Upper lobe of right lung (tissue), 1 donor: ENCODE measurements around the gene CALCOCO2. TPM values are rescaled to one million over a fixed set of nuclear protein-coding genes. Genes with fewer than 3 reads are reported as not detected.

ENCODE experiments used
- ATAC-seq: fragments of 200-7000 bp; cut with Tn5 transposase; one replicate; pipeline ENCODE4 v1.9.1; 2020; ENCODE audit warnings: mild to moderate bottlenecking, moderate library complexity
- DNase-seq: peaks from one replicate; pipeline ENCODE4 v3.0.0-alpha.2; 2020
- H3K27ac ChIP-seq: fragments of 200-600 bp; one replicate; pipeline ENCODE4 v1.8.0; 2022
- H3K27me3 ChIP-seq: fragments of 200-600 bp; one replicate; pipeline ENCODE4 v1.8.0; 2022; ENCODE audit warnings: mild to moderate bottlenecking
- H3K36me3 ChIP-seq: fragments of 200-600 bp; one replicate; pipeline ENCODE4 v1.8.0; 2022
- H3K4me1 ChIP-seq: fragments of 200-600 bp; one replicate; pipeline ENCODE4 v1.8.0; 2022
- H3K4me3 ChIP-seq: fragments of 200-600 bp; one replicate; pipeline ENCODE4 v1.8.0; 2022; ENCODE audit warnings: mild to moderate bottlenecking
- H3K9me3 ChIP-seq: fragments of 200-600 bp; one replicate; pipeline ENCODE4 v1.8.0; 2022
- intact Hi-C: fragments of 100-400 bp; cut with DNase I; formaldehyde crosslinking; loops from one replicate; pipeline ENCODE4 v1.11.0; 2022
- total RNA-seq: library from RNA; stranded (reverse); fragmentation: NEBNext Ultra II Directional; extraction: Animal tissue kit (Norgen Biotek cat#: 25700); gene quantifications from one replicate; pipeline ENCODE4 v1.2.1, GENCODE V29; 2021
- TF ChIP-seq, protein P1 (sequence below): fragments of 200-600 bp; IDR thresholded peaks from one replicate; pipeline ENCODE4 v1.8.0; 2022; ENCODE audit warnings: antibody characterized with exemption
- donor health status: DM: no; HTN: yes; CAD: no; lungs with severe emphysema.

Gene CALCOCO2
- total RNA-seq, 1 donor from 2014 or later: 181 TPM

DNA sequence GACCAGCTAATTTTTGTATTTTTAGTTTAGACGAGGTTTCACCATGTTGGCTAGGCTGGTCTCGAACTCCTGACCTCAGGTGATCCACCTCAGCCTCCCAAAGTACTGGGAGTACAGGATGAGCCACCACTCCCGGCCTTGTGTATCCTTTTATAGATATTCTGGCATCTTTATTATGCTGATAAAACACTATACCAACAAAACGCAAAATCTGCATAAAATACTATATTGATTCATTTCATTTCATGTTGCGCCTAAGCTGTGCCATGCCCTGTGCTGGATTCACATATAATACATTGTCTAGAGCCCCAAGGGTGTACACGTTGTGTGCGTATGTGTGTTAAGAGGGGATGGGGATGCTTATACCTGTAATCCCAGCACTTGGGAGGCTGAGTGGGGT lies 73.6 kb downstream of the CALCOCO2 start:
- Histone ChIP-seq H3K4me1 (peaks cover 3% of the 10 kb centered on the region), H3K27ac (no peak overlapping the region), H3K4me3 (no peak overlapping the region), H3K36me3 (no peaks in the 10 kb centered on the region), H3K27me3 (no peaks in the 10 kb centered on the region), H3K9me3 (no peaks in the 10 kb centered on the region)
- intact Hi-C loops: no loop called here
- TF ChIP-seq, protein P1, sequence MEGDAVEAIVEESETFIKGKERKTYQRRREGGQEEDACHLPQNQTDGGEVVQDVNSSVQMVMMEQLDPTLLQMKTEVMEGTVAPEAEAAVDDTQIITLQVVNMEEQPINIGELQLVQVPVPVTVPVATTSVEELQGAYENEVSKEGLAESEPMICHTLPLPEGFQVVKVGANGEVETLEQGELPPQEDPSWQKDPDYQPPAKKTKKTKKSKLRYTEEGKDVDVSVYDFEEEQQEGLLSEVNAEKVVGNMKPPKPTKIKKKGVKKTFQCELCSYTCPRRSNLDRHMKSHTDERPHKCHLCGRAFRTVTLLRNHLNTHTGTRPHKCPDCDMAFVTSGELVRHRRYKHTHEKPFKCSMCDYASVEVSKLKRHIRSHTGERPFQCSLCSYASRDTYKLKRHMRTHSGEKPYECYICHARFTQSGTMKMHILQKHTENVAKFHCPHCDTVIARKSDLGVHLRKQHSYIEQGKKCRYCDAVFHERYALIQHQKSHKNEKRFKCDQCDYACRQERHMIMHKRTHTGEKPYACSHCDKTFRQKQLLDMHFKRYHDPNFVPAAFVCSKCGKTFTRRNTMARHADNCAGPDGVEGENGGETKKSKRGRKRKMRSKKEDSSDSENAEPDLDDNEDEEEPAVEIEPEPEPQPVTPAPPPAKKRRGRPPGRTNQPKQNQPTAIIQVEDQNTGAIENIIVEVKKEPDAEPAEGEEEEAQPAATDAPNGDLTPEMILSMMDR: no peak
- no peak for DNase-seq
- no peak for ATAC-seq

- intact Hi-C loops: no loop called here
- Histone ChIP-seq H3K4me1 (peaks cover 16% of the 10 kb centered on the region), H3K27ac (no peak overlapping the region), H3K9me3 (no peaks in the 10 kb centered on the region), H3K4me3 (no peak overlapping the region), H3K36me3 (peaks cover 7% of the 10 kb centered on the region), H3K27me3 (no peaks in the 10 kb centered on the region)
- TF ChIP-seq, protein P1: no peak
- ATAC-seq (no peak), DNase-seq (no peak)
Observed at GRCh38 chr17:48905987-48906515, 75.2 kb downstream of the CALCOCO2 start.

DNA sequence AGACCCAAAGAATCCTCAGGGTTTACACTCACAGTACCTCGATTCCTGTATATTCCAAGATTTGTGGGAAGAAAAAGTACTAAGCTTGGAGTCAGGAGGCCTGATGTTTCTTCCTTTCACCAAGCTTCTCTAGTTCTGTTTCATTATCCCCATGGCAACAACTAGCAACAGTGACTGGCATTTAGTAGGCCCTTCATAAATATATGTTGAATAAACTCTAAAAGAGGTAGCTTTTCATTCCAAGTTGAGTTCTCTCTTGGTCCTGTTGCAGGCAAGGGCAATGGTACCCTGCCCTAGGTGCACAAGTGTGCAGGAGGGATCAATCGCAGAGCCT lies 76.8 kb downstream of the CALCOCO2 start:
- Histone ChIP-seq H3K27me3 (no peaks in the 10 kb centered on the region), H3K4me3 (peak overlapping the region; percentile 70), H3K27ac (peak overlapping the region; percentile 89), H3K36me3 (peaks cover 21% of the 10 kb centered on the region), H3K4me1 (peaks cover 19% of the 10 kb centered on the region), H3K9me3 (no peaks in the 10 kb centered on the region)
- DNase-seq: no peak
- TF ChIP-seq, protein P1: no peak
- ATAC-seq: no peak
- intact Hi-C loops: no loop called here

- H3K9me3 ChIP-seq: no peaks in the 10 kb centered on the region
- peak; percentile 98 for ATAC-seq
- peaks cover 27% of the 10 kb centered on the region for H3K36me3 ChIP-seq
- peaks cover 19% of the 10 kb centered on the region for H3K4me1 ChIP-seq
- TF ChIP-seq, protein P1: peak; percentile 17
- DNase-seq: peak; percentile 97
- intact Hi-C loops: no loop called here
- H3K27ac ChIP-seq: peak within 1 kb of the TSS; percentile 89
- peak within 1 kb of the TSS; percentile 70 for H3K4me3 ChIP-seq
- H3K27me3 ChIP-seq: no peaks in the 10 kb centered on the region
Observed at GRCh38 chr17:48908047-48908843, 77.4 kb downstream of the CALCOCO2 start, which contains the start of gene UBE2Z. Gene UBE2Z, plus strand, starts transcription at chr17:48908407. Its CDS starts 97 bp downstream, at chr17:48908504.

GRCh38 chr17:48908853-48909394 lies 78.1 kb downstream of the CALCOCO2 start:
- peak; percentile 89 for DNase-seq
- peak; percentile 56 for ATAC-seq
- Histone ChIP-seq H3K4me1 (peaks cover 19% of the 10 kb centered on the region), H3K27me3 (no peaks in the 10 kb centered on the region), H3K27ac (peak overlapping the region; percentile 89), H3K9me3 (no peaks in the 10 kb centered on the region), H3K4me3 (peak overlapping the region; percentile 70), H3K36me3 (peaks cover 32% of the 10 kb centered on the region)
- intact Hi-C loops: no loop called here
- TF ChIP-seq, protein P1: no peak
